RWPE1 (cell line): ENCODE data around the gene JSRP1.

ENCODE experiments used
- CTCF ChIA-PET: fragments of 350-600 bp; sonication (Branson Sonifier 250); formaldehyde crosslinking; extraction: SDS; loops from one replicate; lab custom pipeline; 2021; lab: Yijun Ruan, JAX
- POLR2A ChIA-PET: fragments of 400-600 bp; formaldehyde crosslinking; extraction: SDS; loops from one replicate; lab custom pipeline; 2020; ENCODE audit warnings: antibody characterized with exemption; ENCODE audit not compliant: low non-redundant PET; lab: Yijun Ruan, JAX
- DNase-seq: peaks from one replicate; pipeline ENCODE4 v3.0.0; 2012; ENCODE audit warnings: low spot score
- H3K27ac ChIP-seq: fragments of 450-650 bp; 2 replicates; pipeline ENCODE4 v1.5.1; 2017
- TF ChIP-seq, protein P1 (sequence below): fragments of 450-650 bp; conservative IDR thresholded peaks from 2 replicates; pipeline ENCODE4 v1.5.1; 2017; ENCODE audit warnings: low read depth, mild to moderate bottlenecking

Gene JSRP1

DNA sequence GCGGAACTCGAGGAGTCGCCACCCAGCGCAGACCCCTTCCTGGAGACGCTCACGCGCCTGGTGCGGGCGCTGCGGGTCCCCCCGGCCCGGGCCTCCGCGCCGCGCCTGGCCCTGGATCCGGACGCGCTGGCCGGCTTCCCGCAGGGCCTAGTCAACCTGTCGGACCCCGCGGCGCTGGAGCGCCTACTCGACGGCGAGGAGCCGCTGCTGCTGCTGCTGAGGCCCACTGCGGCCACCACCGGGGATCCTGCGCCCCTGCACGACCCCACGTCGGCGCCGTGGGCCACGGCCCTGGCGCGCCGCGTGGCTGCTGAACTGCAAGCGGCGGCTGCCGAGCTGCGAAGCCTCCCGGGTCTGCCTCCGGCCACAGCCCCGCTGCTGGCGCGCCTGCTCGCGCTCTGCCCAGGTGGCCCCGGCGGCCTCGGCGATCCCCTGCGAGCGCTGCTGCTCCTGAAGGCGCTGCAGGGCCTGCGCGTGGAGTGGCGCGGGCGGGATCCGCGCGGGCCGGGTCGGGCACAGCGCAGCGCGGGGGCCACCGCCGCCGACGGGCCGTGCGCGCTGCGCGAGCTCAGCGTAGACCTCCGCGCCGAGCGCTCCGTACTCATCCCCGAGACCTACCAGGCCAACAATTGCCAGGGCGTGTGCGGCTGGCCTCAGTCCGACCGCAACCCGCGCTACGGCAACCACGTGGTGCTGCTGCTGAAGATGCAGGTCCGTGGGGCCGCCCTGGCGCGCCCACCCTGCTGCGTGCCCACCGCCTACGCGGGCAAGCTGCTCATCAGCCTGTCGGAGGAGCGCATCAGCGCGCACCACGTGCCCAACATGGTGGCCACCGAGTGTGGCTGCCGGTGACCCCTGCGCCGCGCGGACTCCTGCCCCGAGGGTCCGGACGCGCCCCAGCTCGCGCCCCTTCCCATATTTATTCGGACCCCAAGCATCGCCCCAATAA is 4.8 kb downstream of the JSRP1 start:
- no peak for DNase-seq

DNA sequence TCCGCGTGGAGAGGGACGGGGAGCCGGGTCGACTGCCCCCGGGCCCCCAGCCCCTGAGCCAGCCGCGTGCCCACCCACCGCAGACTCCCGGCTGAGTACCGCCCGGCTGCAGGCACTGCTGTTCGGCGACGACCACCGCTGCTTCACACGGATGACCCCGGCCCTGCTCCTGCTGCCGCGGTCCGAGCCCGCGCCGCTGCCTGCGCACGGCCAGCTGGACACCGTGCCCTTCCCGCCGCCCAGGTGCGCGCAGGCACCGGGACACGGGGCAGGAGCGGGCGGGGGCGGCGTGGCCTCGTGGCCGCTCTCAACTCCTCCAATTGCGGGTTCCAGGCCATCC is 5.5 kb downstream of the JSRP1 start:
- H3K27ac ChIP-seq: no peak overlapping the region
- POLR2A ChIA-PET: no interaction called here
- TF ChIP-seq, protein P1, sequence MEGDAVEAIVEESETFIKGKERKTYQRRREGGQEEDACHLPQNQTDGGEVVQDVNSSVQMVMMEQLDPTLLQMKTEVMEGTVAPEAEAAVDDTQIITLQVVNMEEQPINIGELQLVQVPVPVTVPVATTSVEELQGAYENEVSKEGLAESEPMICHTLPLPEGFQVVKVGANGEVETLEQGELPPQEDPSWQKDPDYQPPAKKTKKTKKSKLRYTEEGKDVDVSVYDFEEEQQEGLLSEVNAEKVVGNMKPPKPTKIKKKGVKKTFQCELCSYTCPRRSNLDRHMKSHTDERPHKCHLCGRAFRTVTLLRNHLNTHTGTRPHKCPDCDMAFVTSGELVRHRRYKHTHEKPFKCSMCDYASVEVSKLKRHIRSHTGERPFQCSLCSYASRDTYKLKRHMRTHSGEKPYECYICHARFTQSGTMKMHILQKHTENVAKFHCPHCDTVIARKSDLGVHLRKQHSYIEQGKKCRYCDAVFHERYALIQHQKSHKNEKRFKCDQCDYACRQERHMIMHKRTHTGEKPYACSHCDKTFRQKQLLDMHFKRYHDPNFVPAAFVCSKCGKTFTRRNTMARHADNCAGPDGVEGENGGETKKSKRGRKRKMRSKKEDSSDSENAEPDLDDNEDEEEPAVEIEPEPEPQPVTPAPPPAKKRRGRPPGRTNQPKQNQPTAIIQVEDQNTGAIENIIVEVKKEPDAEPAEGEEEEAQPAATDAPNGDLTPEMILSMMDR: no peak
- DNase-seq: no peak
- CTCF ChIA-PET: no interaction called here

More for the DNA sequence above, 4.8 kb downstream of the JSRP1 start:
- no peak overlapping the region for H3K27ac ChIP-seq
- CTCF ChIA-PET: no interaction called here
- TF ChIP-seq, protein P1: no peak
- POLR2A ChIA-PET: interaction anchor here (0.6 kb wide), 1 partner anchor 13 kb away, joined by 11 read pairs; no protein-coding TSS in a partner anchor

DNA sequence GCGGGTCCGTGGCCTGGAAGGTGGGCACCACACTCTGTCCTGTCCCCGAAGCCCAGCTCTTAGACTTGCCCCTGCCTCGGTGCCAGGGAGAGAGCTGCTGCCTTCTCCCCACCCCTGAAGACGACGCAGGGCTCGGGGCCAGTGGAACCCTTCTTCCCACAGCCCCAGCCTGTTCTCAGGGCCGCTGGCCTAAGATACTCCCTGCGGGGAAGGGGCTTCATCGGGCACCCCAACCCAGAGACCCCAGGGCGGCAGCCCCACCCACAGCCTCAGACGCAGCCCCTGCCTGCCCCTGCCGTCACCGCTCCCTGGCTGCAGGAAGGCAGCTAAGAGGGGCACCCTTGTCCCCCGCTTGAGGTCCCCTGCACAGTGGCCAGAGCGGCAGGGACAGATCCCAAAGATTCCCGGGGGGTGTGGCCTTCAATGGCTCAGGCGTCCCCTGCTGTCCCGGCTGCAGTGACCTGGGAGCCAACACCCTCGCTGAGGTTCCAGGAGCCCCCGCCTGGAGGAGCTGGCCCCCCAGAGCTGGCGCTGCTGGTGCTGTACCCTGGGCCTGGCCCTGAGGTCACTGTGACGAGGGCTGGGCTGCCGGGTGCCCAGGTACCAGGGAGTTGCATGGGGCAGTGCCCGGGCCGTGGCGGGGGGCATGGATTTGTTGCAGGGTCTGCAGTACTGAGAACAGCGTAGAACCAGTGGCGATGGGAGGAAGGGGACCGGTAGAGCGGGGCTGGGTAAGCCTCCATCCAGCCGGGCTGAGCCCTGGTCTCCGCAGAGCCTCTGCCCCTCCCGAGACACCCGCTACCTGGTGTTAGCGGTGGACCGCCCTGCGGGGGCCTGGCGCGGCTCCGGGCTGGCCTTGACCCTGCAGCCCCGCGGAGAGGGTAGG is 6.1 kb downstream of the JSRP1 start:
- DNase-seq: no peak
- ChIA-PET CTCF (interaction anchor here (0.6 kb wide), 1 partner anchor 348 kb away, joined by 6 read pairs; no protein-coding TSS in a partner anchor), POLR2A (no interaction called here)

DNA sequence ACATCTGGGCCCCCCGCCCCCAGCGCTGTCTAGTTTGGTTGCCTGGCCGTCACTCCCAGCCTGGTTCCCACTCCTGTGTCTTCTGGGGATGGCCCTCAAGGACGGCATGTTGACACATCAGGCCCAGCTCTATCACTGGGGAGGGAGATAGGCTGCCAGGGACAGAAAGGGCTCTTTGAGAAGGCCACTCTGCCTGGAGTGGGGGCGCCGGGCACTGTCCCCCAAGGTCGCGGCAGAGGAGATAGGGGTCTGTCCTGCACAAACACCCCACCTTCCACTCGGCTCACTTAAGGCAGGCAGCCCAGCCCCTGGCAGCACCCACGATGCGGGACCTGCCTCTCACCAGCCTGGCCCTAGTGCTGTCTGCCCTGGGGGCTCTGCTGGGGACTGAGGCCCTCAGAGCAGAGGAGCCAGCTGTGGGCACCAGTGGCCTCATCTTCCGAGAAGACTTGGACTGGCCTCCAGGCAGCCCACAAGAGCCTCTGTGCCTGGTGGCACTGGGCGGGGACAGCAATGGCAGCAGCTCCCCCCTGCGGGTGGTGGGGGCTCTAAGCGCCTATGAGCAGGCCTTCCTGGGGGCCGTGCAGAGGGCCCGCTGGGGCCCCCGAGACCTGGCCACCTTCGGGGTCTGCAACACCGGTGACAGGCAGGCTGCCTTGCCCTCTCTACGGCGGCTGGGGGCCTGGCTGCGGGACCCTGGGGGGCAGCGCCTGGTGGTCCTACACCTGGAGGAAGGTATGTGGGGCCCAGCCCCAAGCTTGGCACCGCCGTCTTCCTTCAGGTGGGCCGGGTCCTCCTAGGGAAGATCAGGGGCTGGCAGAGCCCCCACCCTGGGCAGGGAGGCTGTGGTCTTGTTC is 7.0 kb downstream of the JSRP1 start, which contains the start of gene AMH:
TSS of gene AMH (plus strand) at position 314 of the 857 bp plus-strand sequence. CDS start at position 324, 10 bp downstream.
- no peak for DNase-seq
- H3K27ac ChIP-seq: peak within 1 kb of the TSS; percentile 49
- TF ChIP-seq, protein P1: no peak
- ChIA-PET POLR2A (no interaction called here), CTCF (interaction anchor here (0.6 kb wide), 1 partner anchor 348 kb away, joined by 6 read pairs; no protein-coding TSS in a partner anchor)

More for the DNA sequence above, 6.1 kb downstream of the JSRP1 start:
- no peak overlapping the region for H3K27ac ChIP-seq
- TF ChIP-seq, protein P1: no peak

DNA sequence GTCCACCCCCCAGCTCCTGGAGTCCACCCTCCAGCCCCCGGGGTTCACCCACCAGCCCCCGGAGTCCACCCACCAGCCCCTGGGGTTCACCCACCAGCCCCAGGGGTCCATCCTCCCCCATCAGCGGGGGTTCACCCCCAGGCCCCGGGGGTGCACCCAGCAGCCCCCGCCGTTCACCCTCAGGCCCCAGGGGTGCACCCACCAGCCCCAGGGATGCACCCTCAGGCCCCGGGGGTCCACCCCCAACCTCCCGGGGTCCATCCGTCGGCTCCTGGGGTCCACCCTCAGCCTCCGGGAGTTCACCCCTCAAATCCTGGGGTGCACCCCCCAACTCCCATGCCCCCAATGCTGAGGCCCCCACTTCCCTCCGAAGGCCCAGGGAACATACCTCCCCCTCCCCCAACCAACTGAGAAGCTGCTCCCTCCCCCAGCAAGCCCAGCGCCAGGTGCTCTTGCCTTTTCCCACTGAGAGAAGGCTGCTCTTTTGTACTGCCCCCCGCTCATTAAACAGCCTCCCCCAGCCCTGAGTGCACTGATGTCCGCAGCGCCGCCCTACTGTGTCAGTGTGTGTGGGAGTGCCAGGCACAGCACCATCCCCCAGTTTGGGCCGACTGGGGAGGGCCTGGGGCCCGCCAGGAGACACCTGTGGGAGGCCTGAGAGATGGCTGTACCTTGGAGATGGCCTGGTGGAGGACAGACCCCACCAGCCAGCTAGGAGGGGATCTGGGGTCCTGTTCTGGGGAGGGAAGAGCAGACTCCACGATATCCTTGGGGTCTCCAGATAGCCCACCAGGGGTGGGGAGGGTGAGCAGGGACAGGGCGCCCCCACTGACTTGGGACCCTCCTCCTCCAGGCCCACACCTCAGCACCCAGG is 7.8 kb downstream of the JSRP1 start:
- ChIA-PET CTCF (no interaction called here), POLR2A (no interaction called here)
- DNase-seq: no peak
- TF ChIP-seq, protein P1: no peak
- peak overlapping the region; percentile 49 for H3K27ac ChIP-seq
